Measurements from ENCODE around the gene ZNF709. TPM values are rescaled to one million over a fixed set of nuclear protein-coding genes. Genes with fewer than 3 reads are reported as not detected.

ZNF709 gene
- 2.8 and 3.2 TPM in 2 replicates for total RNA-seq (ENCODE audit: low replicate concordance)

DNA sequence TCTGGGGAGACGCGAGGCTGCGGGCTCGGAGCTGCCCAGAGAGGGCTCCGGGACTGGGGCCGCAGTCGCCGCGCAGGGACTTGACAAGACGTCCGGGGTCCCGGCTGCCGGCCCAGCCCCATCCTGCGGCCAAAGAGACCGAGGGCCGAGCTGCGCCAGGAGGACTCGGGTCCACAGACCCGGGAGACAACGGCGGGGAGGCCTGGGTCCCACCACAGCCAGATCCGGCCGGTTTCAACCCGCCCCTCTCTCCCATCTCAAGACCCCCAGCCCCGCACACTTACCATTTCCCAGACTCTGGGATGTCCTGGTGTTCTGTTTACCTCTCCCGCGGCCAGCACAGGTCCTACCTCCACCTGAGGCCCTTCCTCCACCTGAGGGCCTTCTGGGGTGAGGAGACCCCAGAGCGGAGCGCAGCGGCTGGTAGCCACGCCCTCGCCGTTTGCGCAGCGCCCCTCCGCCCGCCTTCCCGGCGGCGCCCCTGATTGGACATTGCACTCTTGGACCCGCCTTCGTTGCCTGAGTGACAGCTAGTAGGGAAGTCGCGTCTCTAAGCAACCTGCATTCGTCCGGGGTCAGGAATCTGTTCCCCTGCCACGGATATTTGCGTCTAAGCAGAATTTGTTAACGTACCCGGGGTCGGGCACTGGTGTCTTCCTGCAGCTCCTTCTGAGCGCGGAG, at the start of gene ZNF709:
TSS of gene ZNF709 (minus strand) at position 446 of the 681 bp plus-strand sequence. CDS start at position 287, 159 bp downstream.

DNA sequence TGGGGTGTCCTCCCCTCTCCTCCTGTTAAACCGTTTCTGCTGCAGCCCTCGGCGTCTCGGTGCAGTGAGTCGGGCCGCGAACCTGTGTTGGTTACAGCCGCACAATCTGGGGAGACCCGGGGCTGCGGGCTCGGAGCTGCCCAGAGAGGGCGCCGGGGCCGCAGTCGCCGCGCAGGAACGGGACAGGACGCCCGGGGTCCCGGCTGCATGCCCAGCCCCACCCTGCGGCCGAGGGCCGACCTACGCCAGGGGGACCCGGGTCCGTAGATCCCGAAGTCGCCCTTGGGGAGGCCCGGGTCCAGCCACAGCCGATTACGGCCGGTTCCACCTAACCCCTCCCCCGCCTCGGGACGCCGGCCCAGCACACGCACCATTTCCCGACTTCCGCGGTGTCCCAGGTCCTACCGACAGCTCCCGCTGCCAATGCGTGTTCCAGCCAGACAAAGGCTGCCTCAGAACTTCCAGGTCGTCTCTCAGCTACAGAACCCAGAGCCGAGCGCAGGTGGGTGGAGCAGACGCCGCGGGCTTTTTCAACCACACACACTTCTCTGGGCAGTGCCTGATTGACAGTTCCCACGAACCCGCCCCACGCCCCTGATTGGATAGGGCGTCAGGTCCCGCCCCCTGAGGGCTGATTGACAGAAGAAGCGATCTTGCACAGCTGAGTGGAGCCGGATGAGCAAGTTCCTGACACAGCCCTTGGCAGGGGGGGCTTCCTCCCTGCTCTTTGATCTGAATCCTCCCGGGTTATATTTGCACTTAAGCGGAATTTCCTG, 43.9 kb downstream of the ZNF709 start, which contains the start of gene ZNF443:
TSS of gene ZNF443 (minus strand) at position 481 of the 776 bp plus-strand sequence. CDS start at position 374, 107 bp downstream.

Other genes with a start within 250 kb of the ZNF709 start
- gene ZNF44, start 189.9 kb downstream of the ZNF709 start, total RNA-seq (ENCODE audit: low replicate concordance), result 7.6 and 9.2 TPM in 2 replicates
- gene ZNF563, start 151.2 kb downstream of the ZNF709 start, total RNA-seq (ENCODE audit: low replicate concordance), result 3.5 and 3.7 TPM in 2 replicates
- 4.0 and 4.8 TPM in 2 replicates for gene ZNF442, start 119.1 kb downstream of the ZNF709 start, total RNA-seq (ENCODE audit: low replicate concordance)
- 2.2 TPM in 2 replicates for gene ZNF799, start 83.5 kb downstream of the ZNF709 start, total RNA-seq (ENCODE audit: low replicate concordance)
- gene ZNF443, start 43.8 kb downstream of the ZNF709 start, total RNA-seq (ENCODE audit: low replicate concordance), result 1.8 and 2.9 TPM in 2 replicates
- gene ZNF564, start 66.7 kb upstream of the ZNF709 start, total RNA-seq (ENCODE audit: low replicate concordance), result 4.0 and 9.5 TPM in 2 replicates
- 6.4 and 6.8 TPM in 2 replicates for gene ZNF490, start 126.0 kb upstream of the ZNF709 start, total RNA-seq (ENCODE audit: low replicate concordance)
- 6.1 and 8.9 TPM in 2 replicates for gene ZNF791, start 126.1 kb upstream of the ZNF709 start, total RNA-seq (ENCODE audit: low replicate concordance)
- gene MAN2B1, start 181.9 kb upstream of the ZNF709 start, total RNA-seq (ENCODE audit: low replicate concordance), result 29.1 and 32.4 TPM in 2 replicates
- gene WDR83, start 182.0 kb upstream of the ZNF709 start, total RNA-seq (ENCODE audit: low replicate concordance), result 11.0 and 13.0 TPM in 2 replicates
- 57.6 and 65.5 TPM in 2 replicates for gene DHPS, start 197.1 kb upstream of the ZNF709 start, total RNA-seq (ENCODE audit: low replicate concordance)
- gene GNG14, start 203.2 kb upstream of the ZNF709 start, total RNA-seq (ENCODE audit: low replicate concordance), result not detected in 2 replicates
- gene FBXW9, start 211.8 kb upstream of the ZNF709 start, total RNA-seq (ENCODE audit: low replicate concordance), result 2.8 and 8.0 TPM in 2 replicates
- 26.8 and 65.9 TPM in 2 replicates for gene TNPO2, start 239.1 kb upstream of the ZNF709 start, total RNA-seq (ENCODE audit: low replicate concordance)
- 133 and 152 TPM in 2 replicates for gene TRIR, start 249.9 kb upstream of the ZNF709 start, total RNA-seq (ENCODE audit: low replicate concordance)

Measured in smooth muscle cell of the coronary artery (primary cell).